A673 (cell line): ENCODE measurements around the gene MAN1A2. TPM values are rescaled to one million over a fixed set of nuclear protein-coding genes. Genes with fewer than 3 reads are reported as not detected.

Source experiments
- Bru-seq: library from RNA; stranded (reverse); fragments of 400-500 nt; gene quantifications from one replicate; lab custom pipeline; 2021; lab: Mats Ljungman, UMichigan
- BruChase-seq, 2 experiments: library from RNA; stranded (reverse); fragments of 400-500 nt; gene quantifications; one replicate each; lab custom pipeline; 2021; lab: Mats Ljungman, UMichigan
- BruUV-seq: library from RNA; stranded (reverse); fragments of 400-500 nt; replicated peaks from 2 replicates; lab custom pipeline; 2021; lab: Mats Ljungman, UMichigan
- CTCF ChIA-PET: fragments of 300-600 bp; sonication (Branson Sonifier 250); formaldehyde crosslinking; loops from one replicate; lab custom pipeline; 2022; ENCODE audit warnings: antibody characterized with exemption; lab: Charles Lee
- POLR2A ChIA-PET: fragments of 300-600 bp; sonication (Branson Sonifier 250); formaldehyde crosslinking; loops from one replicate; lab custom pipeline; 2022; ENCODE audit warnings: antibody characterized with exemption; ENCODE audit not compliant: low non-redundant PET; lab: Charles Lee
- DNase-seq: peaks from one replicate; pipeline ENCODE4 v3.0.0-alpha.2; 2015; ENCODE audit warnings: low spot score
- H3K27ac ChIP-seq: fragments of 200-600 bp; sonication (generic); 2 replicates; pipeline ENCODE4 v1.5.1; 2016; ENCODE audit warnings: mixed run types, low read depth, mild to moderate bottlenecking, mixed read lengths, antibody characterized with exemption, low read length; ENCODE audit not compliant: poor library complexity, severe bottlenecking
- H3K27me3 ChIP-seq: fragments of 200-600 bp; sonication (generic); replicated peaks from 2 replicates; pipeline ENCODE4 v1.6.1; 2017; ENCODE audit warnings: mixed run types, low read depth, mild to moderate bottlenecking, mixed read lengths, antibody characterized with exemption, low read length; ENCODE audit not compliant: insufficient read depth, poor library complexity
- H3K36me3 ChIP-seq: fragments of 200-600 bp; sonication (generic); 2 replicates; pipeline ENCODE4 v1.6.1; 2016; ENCODE audit warnings: mixed run types, mild to moderate bottlenecking, mixed read lengths, antibody characterized with exemption, low read length; ENCODE audit not compliant: insufficient read depth, poor library complexity, severe bottlenecking
- H3K4me1 ChIP-seq: fragments of 200-600 bp; sonication (generic); 2 replicates; pipeline ENCODE4 v1.6.1; 2017; ENCODE audit warnings: mixed run types, mild to moderate bottlenecking, mixed read lengths, antibody characterized with exemption, low read length; ENCODE audit not compliant: insufficient read depth, poor library complexity, severe bottlenecking
- H3K4me3 ChIP-seq: fragments of 200-600 bp; sonication (generic); 2 replicates; pipeline ENCODE4 v1.5.1; 2016; ENCODE audit warnings: low read depth, mixed run types, mild to moderate bottlenecking, mixed read lengths, low read length; ENCODE audit not compliant: poor library complexity, severe bottlenecking
- H3K9me3 ChIP-seq: fragments of 200-600 bp; sonication (generic); 2 replicates; pipeline ENCODE4 v1.6.1; 2016; ENCODE audit warnings: mixed run types, low read depth, mild to moderate bottlenecking, mixed read lengths, antibody characterized with exemption, low read length; ENCODE audit not compliant: poor library complexity, severe bottlenecking
- CTCF ChIP-seq: fragments of 300-800, 200-600 bp; sonication (generic); conservative IDR thresholded peaks from 2 replicates; pipeline ENCODE4 v1.5.1; 2017; ENCODE audit warnings: low read depth, mild to moderate bottlenecking, antibody characterized with exemption, low read length, moderate library complexity, mixed read lengths
- EZH2 ChIP-seq: fragments of 200-600 bp; sonication (generic); IDR thresholded peaks from 2 replicates; pipeline ENCODE4 v1.6.1; 2017; ENCODE audit warnings: borderline replicate concordance, low read depth, mild to moderate bottlenecking, mixed read lengths, antibody characterized with exemption, low read length; ENCODE audit not compliant: poor library complexity, severe bottlenecking
- intact Hi-C: fragments of 100-400 bp; cut with micrococcal nuclease; formaldehyde crosslinking; loops from one replicate; pipeline ENCODE4 v1.10.0; 2022; ENCODE audit not compliant: unreplicated experiment
- long read RNA-seq: library from polyadenylated mRNA; stranded (forward); transcript quantifications from one replicate; pipeline ENCODE4 v2.0.0, GENCODE V29; 2022
- total RNA-seq: library from RNA; stranded (reverse); gene quantifications from 2 replicates; pipeline ENCODE4 v1.2.3, GENCODE V29; 2021

MAN1A2 gene
- 27.4 and 31.8 TPM in 2 replicates for total RNA-seq
- Bru-seq, nascent RNA: percentile 83 among the genes with signal in this experiment
- percentile 76 among the genes with signal in this experiment for BruChase-seq, experiment 1, labeled RNA remaining after a 2-hour chase
- percentile 77 among the genes with signal in this experiment for BruChase-seq, experiment 2, labeled RNA remaining after a 6-hour chase
- long read RNA-seq, full-length matches to known transcripts: 7 of 17 reads
- long read RNA-seq, partial matches to known transcripts: 5 of 17 reads
- long read RNA-seq, other reads (novel, unspliced or antisense): 5 of 17 reads

- ChIA-PET CTCF (no interaction called here), POLR2A (no interaction called here)
- H3K4me3 ChIP-seq: peak within 1 kb of the TSS; percentile 83
- no peaks in the 10 kb centered on the region for H3K27me3 ChIP-seq
- no peaks in the 10 kb centered on the region for H3K36me3 ChIP-seq
- intact Hi-C loops: no loop called here
- H3K27ac ChIP-seq: peak within 1 kb of the TSS; percentile 87
- DNase-seq: peak; percentile 76
- H3K9me3 ChIP-seq: no peaks in the 10 kb centered on the region
- peaks cover 14% of the 10 kb centered on the region for H3K4me1 ChIP-seq
- BruUV-seq: no TSS peak
- TF ChIP-seq EZH2 (no peak), CTCF (no peak)
Measured at GRCh38 chr1:117367046-117368025, at the start of gene MAN1A2. TSS of gene MAN1A2 (plus strand) at chr1:117367449. CDS start at chr1:117368184, 735 bp downstream.

GRCh38 chr1:117318011-117318410 is 49.2 kb upstream of the MAN1A2 start:
- CTCF ChIA-PET: no interaction called here
- Histone ChIP-seq H3K27ac (no peak overlapping the region), H3K27me3 (no peaks in the 10 kb centered on the region), H3K36me3 (no peaks in the 10 kb centered on the region), H3K4me3 (no peak overlapping the region), H3K4me1 (no peaks in the 10 kb centered on the region), H3K9me3 (no peaks in the 10 kb centered on the region)
- DNase-seq: no peak
- no TSS peak for BruUV-seq
- intact Hi-C loops: no loop called here
- TF ChIP-seq CTCF (no peak), EZH2 (no peak)
- POLR2A ChIA-PET: no interaction called here

- H3K36me3 ChIP-seq: no peaks in the 10 kb centered on the region
- TF ChIP-seq EZH2 (no peak), CTCF (no peak)
- intact Hi-C loops: no loop called here
- CTCF ChIA-PET: no interaction called here
- POLR2A ChIA-PET: no interaction called here
- no peaks in the 10 kb centered on the region for H3K4me1 ChIP-seq
- no TSS peak for BruUV-seq
- no peak for DNase-seq
- no peak overlapping the region for H3K4me3 ChIP-seq
- H3K27me3 ChIP-seq: no peaks in the 10 kb centered on the region
- H3K27ac ChIP-seq: no peak overlapping the region
- no peaks in the 10 kb centered on the region for H3K9me3 ChIP-seq
Measured at GRCh38 chr1:117318426-117318825, 48.8 kb upstream of the MAN1A2 start.
